Esophagus squamous epithelium (tissue), 5 donors: ENCODE data around the gene NUDT6. TPM values are rescaled to one million over a fixed set of nuclear protein-coding genes. Genes with fewer than 3 reads are reported as not detected.

Experiments
- DNase-seq: peaks from one replicate; lab custom pipeline; 2025; lab: John Stamatoyannopoulos, UW
- H3K27ac ChIP-seq, 4 donors: fragments of 200-600 bp; sonication (generic); one replicate each; pipeline ENCODE4 v1.5.1; 2016 to 2019; ENCODE audit warnings: mild to moderate bottlenecking in 1 of 4
- H3K27me3 ChIP-seq, 4 donors: fragments of 200-600 bp; sonication (generic); 1 replicate in 3 of 4; 2 replicates in 1 of 4; pipeline versions ENCODE4 v1.5.1 to v1.6.0; 2017 to 2021; ENCODE audit warnings: antibody characterized with exemption in 1 of 4
- H3K36me3 ChIP-seq, 3 donors: fragments of 200-600 bp; sonication (generic); one replicate each; pipeline ENCODE4 v1.5.1; 2016 to 2019
- H3K4me1 ChIP-seq, 3 donors: fragments of 200-600 bp; sonication (generic); one replicate each; pipeline ENCODE4 v1.5.1; 2017 to 2019
- H3K4me3 ChIP-seq, 4 donors: fragments of 200-600 bp; sonication (generic); 1 replicate in 3 of 4; 2 replicates in 1 of 4; pipeline ENCODE4 v1.5.1; 2016 to 2019; ENCODE audit warnings: mild to moderate bottlenecking in 2 of 4, moderate library complexity in 1 of 4
- H3K9me3 ChIP-seq, 3 donors: fragments of 200-600 bp; sonication (generic); one replicate each; pipeline ENCODE4 v1.5.1; 2016 to 2019
- CTCF ChIP-seq, 6 experiments: fragments of 450-650 bp in 4 of 6; fragments of 200-600 bp in 2 of 6; sonication (generic) in 2 of 6; IDR thresholded peaks; one replicate each; pipeline ENCODE4 v1.5.1; 2016 to 2019; ENCODE audit warnings: antibody characterized with exemption in 6 of 6, mild to moderate bottlenecking in 4 of 6, moderate library complexity in 4 of 6
- POLR2A ChIP-seq, 4 donors: fragments of 450-650 bp; IDR thresholded peaks; one replicate each; pipeline ENCODE4 v1.6.1; 2017; ENCODE audit warnings: antibody characterized with exemption in 4 of 4, mild to moderate bottlenecking in 4 of 4, moderate library complexity in 3 of 4
- WGBS, 2 donors: methylation state at CpG; one replicate each; pipeline ENCODE4 v1.1.5; 2018; 5-methylcytosine and 5-hydroxymethylcytosine counted together
- intact Hi-C: fragments of 100-400 bp; cut with DNase I; formaldehyde crosslinking; loops from one replicate; pipeline ENCODE4 v1.15.0; 2022
- total RNA-seq, 4 donors: library from RNA; depleted of rRNA; stranded (reverse); fragments of >200 nt; gene quantifications; one replicate each; pipeline ENCODE4 v1.1.0, GENCODE V29; 2016
- donor health status: DM: yes; HTN: yes; CAD: no.

Gene NUDT6
- total RNA-seq, 4 donors from 2014 or later = 1.8 to 8.8 (median 4.3) TPM

- Histone ChIP-seq H3K4me1 (no peaks in the 10 kb centered on the region), H3K4me3 (no peak overlapping the region), H3K36me3 (no peaks in the 10 kb centered on the region), H3K27me3 (no peaks in the 10 kb centered on the region), H3K9me3 (no peaks in the 10 kb centered on the region), H3K27ac (no peak overlapping the region)
- DNase-seq = no peak
- TF ChIP-seq POLR2A (IDR thresholded peaks at IDR 0.05) (no peak), CTCF (IDR thresholded peaks at IDR 0.05) (no peak)
- 76 to 82% methylated on average over 4 of the region's 4 CpGs for WGBS, 2 donors
- intact Hi-C loops = no loop called here
Measured at GRCh38 chr4:122865425-122865824, 57.0 kb downstream of the NUDT6 start.

- H3K27me3 ChIP-seq = no peaks in the 10 kb centered on the region
- TF ChIP-seq POLR2A (IDR thresholded peaks at IDR 0.05) (no peak), CTCF (IDR thresholded peaks at IDR 0.05) (no peak)
- no peak overlapping the region for H3K4me3 ChIP-seq
- peaks cover 0 to under 1% (median 0%) of the 10 kb centered on the region in 3 donors for H3K4me1 ChIP-seq
- H3K27ac ChIP-seq = no peak overlapping the region
- intact Hi-C loops = no loop called here
- no peak for DNase-seq
- no peaks in the 10 kb centered on the region for H3K36me3 ChIP-seq
- WGBS, 2 donors = 73 to 82% methylated on average over 1 of the region's 1 CpG
- no peaks in the 10 kb centered on the region for H3K9me3 ChIP-seq
Measured at GRCh38 chr4:122863639-122864038, 58.8 kb downstream of the NUDT6 start.

GRCh38 chr4:122861172-122861943 is 61.0 kb downstream of the NUDT6 start:
- Histone ChIP-seq H3K27me3 (no peaks in the 10 kb centered on the region), H3K4me1 (peaks cover 0 to 9% (median 0%) of the 10 kb centered on the region in 3 donors), H3K4me3 (no peak overlapping the region), H3K27ac (no peak overlapping the region), H3K36me3 (no peaks in the 10 kb centered on the region), H3K9me3 (no peaks in the 10 kb centered on the region)
- no peak for DNase-seq
- intact Hi-C loops = no loop called here
- TF ChIP-seq POLR2A (IDR thresholded peaks at IDR 0.05) = no peak
- no peak for TF ChIP-seq CTCF (IDR thresholded peaks at IDR 0.05)
- WGBS, 2 donors = 85% methylated on average over 2 of the region's 2 CpGs

GRCh38 chr4:122858705-122859104 is 63.7 kb downstream of the NUDT6 start:
- no peaks in the 10 kb centered on the region for H3K27me3 ChIP-seq
- intact Hi-C loops = no loop called here
- TF ChIP-seq POLR2A (IDR thresholded peaks at IDR 0.05) (no peak), CTCF (IDR thresholded peaks at IDR 0.05) (no peak)
- no peak overlapping the region for H3K27ac ChIP-seq
- no peaks in the 10 kb centered on the region for H3K36me3 ChIP-seq
- no peak overlapping the region for H3K4me3 ChIP-seq
- peaks cover 0 to 34% (median 10%) of the 10 kb centered on the region in 3 donors for H3K4me1 ChIP-seq
- DNase-seq = no peak
- H3K9me3 ChIP-seq = no peaks in the 10 kb centered on the region
- 68 to 69% methylated on average over 2 of the region's 2 CpGs for WGBS, 2 donors

- intact Hi-C loops = no loop called here
- H3K36me3 ChIP-seq = no peaks in the 10 kb centered on the region
- H3K9me3 ChIP-seq = no peaks in the 10 kb centered on the region
- no peak overlapping the region for H3K4me3 ChIP-seq
- 89 to 94% methylated on average over 2 of the region's 2 CpGs for WGBS, 2 donors
- no peaks in the 10 kb centered on the region for H3K27me3 ChIP-seq
- peaks cover 0 to 45% (median 10%) of the 10 kb centered on the region in 3 donors for H3K4me1 ChIP-seq
- TF ChIP-seq POLR2A (IDR thresholded peaks at IDR 0.05) = no peak
- no peak for TF ChIP-seq CTCF (IDR thresholded peaks at IDR 0.05)
- no peak overlapping the region for H3K27ac ChIP-seq
- no peak for DNase-seq
Measured at GRCh38 chr4:122857160-122857559, 65.2 kb downstream of the NUDT6 start.
